Measurements from ENCODE around the gene TMEM225.
"Not testable (repeated sequence)": the region's sequence is repeated elsewhere in the genome, so short reads cannot be mapped to it uniquely, and the experiment has no call there.

Gene TMEM225, protein sequence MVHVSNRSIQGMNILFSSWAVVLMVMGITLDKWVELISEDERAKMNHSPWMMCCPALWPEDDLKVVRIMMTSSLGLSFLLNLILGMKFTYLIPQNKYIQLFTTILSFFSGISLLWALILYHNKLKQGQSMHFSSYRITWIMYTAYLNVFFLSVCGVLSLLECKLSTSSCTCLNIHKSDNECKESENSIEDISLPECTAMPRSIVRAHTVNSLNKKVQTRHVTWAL

DNA sequence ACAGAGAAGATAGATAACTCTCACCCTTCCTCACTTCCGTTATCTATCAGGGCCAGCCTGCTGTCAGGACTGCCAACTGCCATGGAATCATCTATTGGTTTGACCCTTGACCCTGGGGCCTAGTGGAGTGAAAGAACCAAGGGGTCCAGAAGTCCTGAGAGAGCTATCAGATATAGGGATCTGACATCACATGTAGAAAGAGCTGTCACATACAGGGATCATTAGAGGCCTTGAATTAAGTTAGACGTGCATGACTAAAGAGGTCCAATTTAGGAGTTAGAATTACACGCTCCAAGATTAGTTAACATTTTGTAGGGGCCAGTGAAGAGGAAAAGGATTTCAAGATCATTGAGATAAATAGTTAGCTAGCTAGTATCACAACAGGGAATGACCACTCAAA, at the start of gene TMEM225:
TMEM225 (minus strand) TSS at position 101 of the 400 bp plus-strand sequence. CDS start 245 bp downstream, outside the sequence.
- DNase-seq (ENCODE audit: low spot score): no peak

DNA sequence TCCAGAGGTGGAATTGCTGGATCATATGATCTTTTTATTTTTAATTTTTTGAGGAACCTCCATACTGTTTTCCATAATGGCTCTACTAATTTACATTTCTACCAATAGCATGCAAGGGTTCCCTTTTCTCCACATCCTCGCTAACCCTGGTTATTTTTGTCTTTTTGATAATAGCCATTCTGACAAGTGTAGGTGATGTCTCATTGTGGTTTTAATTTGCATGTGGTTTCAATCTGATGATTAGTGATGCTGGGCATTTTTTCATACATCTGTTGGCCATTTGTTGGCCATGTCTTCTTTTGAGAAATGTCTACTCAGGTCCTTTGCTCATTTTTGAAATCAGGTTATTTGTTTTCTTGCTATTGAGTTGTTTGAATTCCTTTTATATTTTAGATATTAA, 38.6 kb upstream of the TMEM225 start:
- DNase-seq (ENCODE audit: low spot score): no peak

DNA sequence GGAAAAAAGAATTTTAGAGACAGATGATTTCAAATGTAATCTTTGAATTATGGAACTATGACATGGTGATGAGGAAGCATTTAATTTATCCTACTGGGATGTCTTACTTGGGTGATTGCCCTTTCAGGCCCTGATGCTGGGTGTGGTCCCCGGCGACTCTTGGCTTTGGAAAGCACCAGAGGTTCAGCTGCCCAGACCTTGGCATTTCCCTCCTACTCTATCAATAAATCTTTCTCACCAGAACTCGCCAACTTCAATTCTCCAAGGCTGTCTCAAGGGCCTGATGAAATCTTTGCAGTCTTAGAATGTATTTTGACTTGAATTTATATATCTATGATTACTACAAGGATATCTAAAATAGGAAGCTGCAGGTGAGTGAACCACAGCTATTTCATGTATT, 35.5 kb upstream of the TMEM225 start:
- no peak for DNase-seq (ENCODE audit: low spot score)

DNA sequence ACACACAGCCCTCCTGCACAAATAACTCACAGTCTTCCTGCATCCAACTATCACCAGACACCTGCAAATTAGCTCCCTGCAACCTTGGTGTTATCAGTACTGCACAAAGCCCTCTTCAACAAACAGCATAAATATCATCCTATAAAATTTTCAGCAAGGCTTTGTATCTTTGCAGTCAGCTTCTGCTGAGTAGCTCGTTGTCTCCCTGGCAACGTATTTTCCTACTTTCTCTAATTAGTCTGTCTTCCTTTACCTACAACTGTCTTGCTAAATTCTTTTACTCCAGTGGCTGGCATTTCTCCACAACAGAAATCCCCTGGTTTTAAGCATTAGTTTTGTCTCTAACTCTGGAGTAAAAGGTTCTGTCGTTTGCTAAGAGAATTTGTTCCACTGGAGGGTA, 20.4 kb upstream of the TMEM225 start:
- DNase-seq (ENCODE audit: low spot score): no peak

DNA sequence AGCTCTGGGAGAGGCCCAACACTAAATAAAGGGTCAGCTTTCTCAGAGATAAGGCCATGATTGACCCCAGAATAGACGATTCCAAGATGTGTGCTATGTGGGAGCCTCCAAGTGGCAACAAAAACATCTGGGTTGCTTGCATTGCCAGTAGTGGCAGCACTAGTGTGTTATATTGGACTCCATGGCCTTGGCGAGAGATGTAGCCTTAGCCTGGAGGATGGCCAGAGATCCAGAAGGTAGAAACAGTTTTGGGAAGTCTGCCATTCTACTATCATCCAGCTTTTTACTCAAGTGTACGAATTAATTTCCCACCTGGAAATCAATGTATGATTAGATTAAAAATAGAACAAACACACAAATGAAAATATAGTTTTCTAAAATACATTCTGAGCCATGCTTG, 19.5 kb upstream of the TMEM225 start:
- DNase-seq (ENCODE audit: low spot score): no peak

DNA sequence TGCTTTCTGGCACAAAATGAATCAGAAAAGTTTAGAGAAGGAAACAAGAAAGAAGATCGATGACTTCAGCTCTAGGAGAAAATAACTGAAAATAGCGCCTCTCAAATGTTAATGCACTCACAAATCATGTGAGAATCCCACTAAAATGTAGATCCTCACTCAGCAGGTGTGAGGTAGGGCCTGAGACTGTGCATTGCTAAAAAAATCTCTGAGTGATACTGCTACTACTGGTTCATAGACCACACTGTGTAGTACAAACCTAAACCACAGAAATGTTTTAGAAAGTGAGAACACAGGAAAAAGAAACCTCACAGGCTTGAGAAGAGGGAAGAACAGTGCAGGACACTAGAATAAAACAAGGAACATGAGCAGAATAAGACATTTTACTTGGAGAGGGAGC, 18.5 kb upstream of the TMEM225 start:
- DNase-seq (ENCODE audit: low spot score): no peak

DNA sequence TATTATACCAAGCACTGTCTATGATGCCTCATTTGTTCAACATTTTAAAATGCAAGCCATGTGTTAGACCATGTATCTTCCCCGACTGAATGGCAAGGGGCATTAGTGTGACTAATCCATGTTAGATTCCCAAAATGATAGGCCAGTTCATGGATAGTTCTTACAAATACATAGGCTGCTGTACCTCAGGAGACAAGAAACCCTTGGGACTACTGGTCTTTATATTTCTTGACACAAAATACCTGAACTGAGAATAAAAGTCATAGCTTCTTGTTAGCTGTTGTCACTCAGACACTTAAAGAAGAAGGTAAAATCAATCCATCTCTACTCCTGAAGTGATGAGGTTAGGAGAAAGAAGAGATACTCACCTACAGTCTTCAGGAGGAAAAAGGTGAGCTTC, 16.4 kb upstream of the TMEM225 start, which contains the start of gene OR8D4:
OR8D4 (plus strand) TSS at position 301 of the 400 bp plus-strand sequence. CDS start 4,265 bp downstream, outside the sequence.
- no peak for DNase-seq (ENCODE audit: low spot score)

DNA sequence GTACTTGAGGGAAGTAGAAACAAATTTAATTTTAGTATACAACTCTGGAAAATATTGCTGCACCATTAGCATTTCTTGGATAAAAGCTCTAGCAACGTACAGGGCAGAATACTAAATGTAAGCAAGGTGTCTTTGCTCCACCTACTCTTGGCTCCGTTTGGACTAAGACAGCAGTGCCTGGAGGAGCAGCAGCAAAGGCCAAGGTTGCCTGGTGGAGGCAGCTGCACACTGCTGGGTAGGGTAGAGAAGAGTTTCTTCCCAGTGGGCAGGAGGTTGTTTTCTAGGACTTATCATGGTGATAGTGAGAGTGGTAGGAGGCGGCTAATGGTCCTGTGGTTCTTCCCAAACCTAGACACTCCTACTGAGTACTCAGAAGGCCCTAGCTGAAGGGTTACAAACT, 14.3 kb upstream of the TMEM225 start:
- DNase-seq (ENCODE audit: low spot score): no peak

DNA sequence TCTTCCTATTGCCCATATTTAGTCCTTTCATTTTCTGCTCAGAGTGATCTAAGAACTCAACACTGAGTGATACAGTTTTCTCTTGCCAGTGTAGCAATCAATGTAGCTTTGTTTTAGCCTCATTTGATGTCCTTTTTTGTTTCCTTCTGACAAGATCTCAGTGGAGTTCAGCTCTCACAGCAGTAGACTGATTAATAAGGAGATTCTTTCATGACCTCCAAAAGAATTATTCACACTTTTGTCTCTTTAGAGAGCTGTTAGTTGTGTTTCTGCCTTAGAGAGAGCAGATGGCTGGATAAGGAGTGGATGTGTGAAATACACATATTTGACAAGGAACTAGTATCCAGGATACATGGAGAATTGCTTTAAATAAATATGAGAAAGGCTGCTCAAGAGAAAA, 6.6 kb upstream of the TMEM225 start:
- DNase-seq (ENCODE audit: low spot score): no peak

DNA sequence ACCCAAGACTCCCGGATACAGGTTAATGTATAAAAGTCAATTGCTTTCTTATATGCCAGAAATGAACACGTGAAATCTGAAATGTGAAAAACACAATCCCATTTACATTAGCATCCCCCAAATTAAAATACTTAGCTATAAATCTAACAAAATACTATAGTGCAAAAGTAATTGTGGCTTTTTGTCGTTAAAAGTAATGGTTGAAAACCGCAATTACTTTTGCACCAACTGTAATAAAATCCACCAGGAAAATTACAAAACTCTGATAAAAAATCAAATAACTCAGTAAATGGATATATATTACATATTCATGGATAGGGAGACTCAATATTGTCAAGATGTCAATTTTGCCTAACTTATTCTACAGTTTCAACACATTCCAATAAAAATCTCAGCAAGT, 4.6 kb downstream of the TMEM225 start:
- no peak for DNase-seq (ENCODE audit: low spot score)

DNA sequence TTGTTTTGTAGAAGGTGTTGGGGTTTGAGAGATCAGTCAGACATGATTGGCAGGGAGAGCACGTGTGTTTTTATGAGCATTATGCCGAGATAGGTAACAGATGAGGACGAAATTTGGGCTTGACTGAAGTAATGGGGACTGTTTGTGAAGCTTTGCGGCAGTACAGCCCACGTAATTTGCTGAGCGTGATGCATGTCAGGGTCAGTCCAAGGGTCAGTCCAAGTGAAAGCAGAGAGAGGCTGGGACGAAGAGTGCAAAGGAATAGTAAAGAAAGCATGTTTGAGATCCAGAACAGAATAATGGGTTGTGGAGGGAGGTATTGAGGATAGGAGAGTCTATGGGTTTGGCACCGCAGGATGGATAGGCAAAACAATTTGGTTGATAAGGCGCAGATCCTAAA, 17.7 kb downstream of the TMEM225 start:
- DNase-seq (ENCODE audit: low spot score): not testable (repeated sequence)

DNA sequence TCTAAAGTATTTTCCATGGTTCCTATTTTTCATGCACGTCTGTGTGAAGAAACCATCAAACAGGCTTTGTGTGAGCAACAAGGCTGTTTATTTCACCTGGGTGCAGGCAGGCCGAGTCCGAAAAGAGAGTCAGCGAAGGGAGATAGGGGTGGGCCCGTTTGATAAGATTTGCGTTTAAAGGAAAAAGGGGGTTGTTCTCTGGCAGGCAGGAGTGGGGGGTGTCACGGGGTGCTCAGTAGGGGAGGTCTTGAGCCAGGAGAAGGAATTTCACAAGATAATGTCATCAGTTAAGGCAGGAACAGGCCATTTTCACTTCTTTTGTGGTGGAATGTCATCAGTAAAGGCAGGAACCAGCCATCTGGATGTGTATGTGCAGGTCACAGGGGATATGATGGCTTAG, 20.2 kb downstream of the TMEM225 start:
- not testable (repeated sequence) for DNase-seq (ENCODE audit: low spot score)

DNA sequence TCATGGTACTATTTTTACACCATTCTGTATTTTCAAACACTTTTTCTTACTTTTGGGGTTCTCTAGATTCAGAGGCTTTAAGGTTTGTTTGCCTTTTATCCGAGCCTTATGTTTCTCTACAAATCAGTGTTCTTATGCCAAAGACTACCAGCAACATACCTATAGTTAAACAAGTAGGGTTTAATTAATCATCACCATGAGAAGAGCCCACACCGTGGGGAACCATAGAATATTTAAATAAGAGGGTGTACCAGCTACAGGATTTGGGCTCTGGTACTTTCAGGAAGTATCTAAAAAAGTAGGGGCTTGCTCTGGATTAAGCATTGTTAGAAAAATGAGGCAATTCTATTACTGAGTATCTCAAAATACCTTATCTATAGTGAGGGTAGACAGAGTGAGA, 25.7 kb downstream of the TMEM225 start:
- DNase-seq (ENCODE audit: low spot score): no peak

DNA sequence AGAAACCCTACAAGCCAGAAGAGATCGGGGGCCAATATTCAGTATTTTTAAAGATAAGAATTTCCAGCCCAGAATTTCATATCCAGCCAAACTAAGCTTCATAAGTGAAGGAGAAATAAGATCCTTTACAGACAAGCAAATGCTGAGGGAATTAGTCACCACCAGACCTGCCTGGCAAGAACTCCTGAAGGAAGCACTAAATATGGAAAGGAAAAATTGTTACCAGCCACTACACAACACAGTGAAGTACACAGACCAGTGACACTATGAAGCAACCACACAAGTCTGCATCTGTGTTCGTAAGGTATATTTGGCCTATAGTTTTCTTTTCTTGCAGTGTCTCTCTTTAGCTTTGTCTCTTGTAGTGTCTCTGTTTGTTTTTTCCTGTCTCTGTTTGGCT, 29.0 kb downstream of the TMEM225 start:
- no peak for DNase-seq (ENCODE audit: low spot score)

DNA sequence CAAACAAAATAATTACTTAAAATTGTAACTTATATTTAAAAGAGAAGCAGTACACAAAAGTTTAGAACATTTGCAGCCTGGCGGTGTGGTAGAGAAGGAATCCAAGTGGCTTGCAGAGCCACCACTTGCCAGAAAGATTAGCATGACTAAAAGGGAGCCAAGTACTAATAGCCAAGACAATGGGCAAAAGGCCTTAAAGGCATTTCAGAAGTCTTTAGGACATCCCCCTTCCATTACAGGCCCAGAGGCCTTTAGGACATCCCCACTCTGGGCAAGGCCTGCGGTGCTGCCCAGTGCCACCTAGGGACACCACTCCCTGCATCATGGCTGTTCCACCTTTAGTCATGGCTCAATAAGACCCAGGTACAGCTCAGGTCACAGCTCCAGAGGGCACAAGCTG, 32.4 kb downstream of the TMEM225 start:
- DNase-seq (ENCODE audit: low spot score): no peak

DNA sequence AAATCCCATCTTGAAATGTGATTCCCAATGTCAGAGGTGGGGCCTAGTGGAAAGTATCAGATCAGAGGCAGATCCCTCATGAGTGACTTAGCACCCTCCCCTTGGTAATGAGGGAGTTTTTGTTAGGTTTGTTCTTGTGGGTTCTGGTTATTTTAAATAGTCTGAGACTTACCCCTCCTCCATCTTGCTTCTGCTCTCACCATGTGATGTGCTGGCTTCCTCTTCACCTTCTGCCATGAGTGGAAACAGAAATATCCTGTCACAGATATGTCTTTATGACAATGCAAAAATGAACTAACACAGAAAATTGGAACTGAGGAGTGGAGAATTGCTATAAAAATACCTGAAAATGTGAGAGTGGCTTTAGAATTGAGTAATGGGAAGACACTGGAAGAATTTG, 33.1 kb downstream of the TMEM225 start:
- DNase-seq (ENCODE audit: low spot score): no peak

DNA sequence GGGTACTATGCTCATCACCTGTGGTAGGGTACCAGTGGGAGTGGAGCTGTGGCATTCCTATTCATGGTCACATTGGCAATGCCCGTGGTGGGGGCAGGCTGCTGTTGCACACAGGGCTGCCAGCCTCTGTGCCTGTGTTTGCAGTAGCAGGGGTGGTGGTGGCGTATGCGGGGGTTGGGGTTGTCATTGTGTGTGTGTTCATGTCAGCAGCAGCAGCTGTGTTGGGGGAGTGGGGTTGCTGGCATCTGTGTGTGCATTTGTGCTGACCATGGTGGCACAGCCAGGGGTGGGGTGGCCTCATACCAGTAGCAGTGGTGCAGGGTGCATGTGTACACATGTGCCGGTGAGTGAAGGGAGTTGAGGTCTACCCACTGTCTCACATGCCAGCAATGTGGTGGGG, 34.4 kb downstream of the TMEM225 start:
- DNase-seq (ENCODE audit: low spot score): no peak

DNA sequence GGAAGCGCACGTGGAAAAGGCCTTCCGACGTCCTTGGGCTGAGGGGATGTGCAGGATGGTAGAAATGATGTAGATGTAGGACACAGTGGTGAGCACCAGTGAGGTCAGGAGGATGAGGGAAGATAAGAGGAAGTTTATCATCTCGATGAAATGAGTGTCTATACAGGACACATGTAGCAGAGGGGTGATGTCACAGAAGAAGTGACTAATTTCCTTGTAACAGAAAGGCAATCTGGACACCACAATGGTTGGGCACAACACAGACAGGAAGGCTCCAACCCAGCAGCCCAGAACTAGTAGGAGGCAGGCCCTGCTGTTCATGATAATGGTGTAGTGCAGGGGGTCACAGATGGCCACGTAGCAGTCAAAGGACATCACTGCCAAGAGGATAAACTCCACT, 44.3 kb downstream of the TMEM225 start:
- DNase-seq (ENCODE audit: low spot score): no peak

DNA sequence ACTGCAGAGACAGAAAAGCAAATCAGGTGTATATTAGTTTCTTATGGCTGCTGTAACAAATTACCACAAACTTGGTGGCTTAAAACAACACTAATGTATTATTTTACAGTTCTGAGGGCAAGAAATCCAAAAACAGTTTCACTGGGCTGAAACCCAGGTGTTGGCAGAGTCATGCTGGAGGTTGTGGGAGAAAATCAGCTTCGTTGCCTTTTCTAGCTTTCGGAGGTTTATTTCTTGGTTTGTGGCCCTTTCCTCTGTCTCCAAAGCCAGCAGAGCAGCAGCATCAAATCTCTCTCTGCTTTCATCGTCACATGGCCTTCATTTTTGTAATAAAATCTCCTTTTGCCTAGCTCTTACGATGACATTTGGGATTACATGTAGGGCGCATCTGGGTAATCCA, 46.3 kb downstream of the TMEM225 start:
- DNase-seq (ENCODE audit: low spot score): no peak

DNA sequence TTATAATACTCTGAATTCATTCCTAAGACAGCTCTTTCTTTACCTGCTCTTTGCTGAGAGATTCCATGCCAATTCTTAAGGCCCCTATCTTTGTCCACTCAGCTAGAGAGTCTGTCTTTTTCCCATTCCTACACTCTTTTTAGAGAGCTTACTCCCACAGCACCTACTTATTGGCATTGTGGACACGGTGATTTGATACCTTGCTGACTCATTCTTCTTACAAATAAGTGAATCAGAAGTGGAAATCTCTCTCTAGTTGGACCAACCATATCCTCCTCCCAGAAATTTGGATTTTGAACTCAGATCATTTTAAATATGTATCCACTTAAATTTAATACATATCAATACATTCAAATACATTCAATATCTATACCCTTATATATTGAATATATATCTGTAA, 46.8 kb downstream of the TMEM225 start:
- DNase-seq (ENCODE audit: low spot score): no peak

DNA sequence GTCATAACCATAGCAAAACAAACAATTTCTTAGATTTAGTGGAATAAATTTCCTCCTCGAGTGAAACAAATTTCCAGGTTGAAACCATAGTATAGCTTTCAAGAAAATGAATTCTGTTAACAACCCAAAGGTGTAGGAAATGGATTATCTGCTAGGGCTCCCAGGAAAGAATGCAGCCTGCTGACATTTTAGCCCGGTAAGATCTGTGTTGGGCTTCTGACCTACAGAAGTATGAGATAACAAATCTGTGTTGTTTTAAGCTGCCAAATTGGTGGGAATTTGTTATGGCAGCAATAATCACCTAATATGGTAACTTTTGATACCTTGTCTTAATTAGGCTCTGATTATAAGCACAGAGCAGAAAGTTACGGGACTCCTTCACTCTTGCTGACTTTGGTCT, 47.3 kb downstream of the TMEM225 start:
- DNase-seq (ENCODE audit: low spot score): no peak

DNA sequence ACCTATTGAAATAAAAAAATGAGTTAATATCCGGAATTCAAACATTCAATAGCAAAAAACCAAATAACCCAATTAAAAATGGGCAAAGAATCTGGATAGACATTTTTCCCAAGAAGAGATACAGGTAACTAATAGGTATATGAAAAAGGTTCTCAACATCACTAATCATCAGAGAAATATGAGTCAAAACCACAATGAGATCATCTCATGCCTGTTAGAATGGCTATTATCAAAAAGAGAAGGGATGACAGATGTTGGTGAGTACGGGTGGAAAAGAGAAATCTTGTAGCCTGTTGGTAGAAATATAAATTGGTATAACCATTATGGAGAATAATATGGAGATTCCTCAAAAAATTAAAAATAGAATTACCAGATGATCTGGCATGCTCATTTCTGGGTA, 52.4 kb downstream of the TMEM225 start:
- DNase-seq (ENCODE audit: low spot score): no peak
